Raji (cell line): ENCODE data around the gene TEAD1.

Experiments used
- POLR2A ChIP-seq: IDR thresholded peaks from 2 replicates; pipeline ENCODE4 v1.6.1; 2011; ENCODE audit warnings: low read depth, low read length, control low read depth; ENCODE audit not compliant: insufficient read depth

Gene TEAD1

GRCh38 chr11:12786891-12787290 lies 112.7 kb downstream of the TEAD1 start:
- TF ChIP-seq POLR2A: no peak

GRCh38 chr11:12787847-12788246 lies 113.6 kb downstream of the TEAD1 start:
- TF ChIP-seq POLR2A: no peak

GRCh38 chr11:12789054-12789453 lies 114.8 kb downstream of the TEAD1 start:
- no peak for TF ChIP-seq POLR2A

- no peak for TF ChIP-seq POLR2A
These were observed 115.5 kb downstream of the TEAD1 start for GRCh38 chr11:12789596-12790215.

GRCh38 chr11:12790861-12791616 lies 116.8 kb downstream of the TEAD1 start:
- TF ChIP-seq POLR2A: no peak

- TF ChIP-seq POLR2A: no peak
These were observed 117.8 kb downstream of the TEAD1 start for GRCh38 chr11:12792018-12792417.

GRCh38 chr11:12792590-12792989 lies 118.4 kb downstream of the TEAD1 start:
- TF ChIP-seq POLR2A: no peak

GRCh38 chr11:12793065-12793464 lies 118.8 kb downstream of the TEAD1 start:
- TF ChIP-seq POLR2A: no peak

- TF ChIP-seq POLR2A: no peak
These were observed 119.3 kb downstream of the TEAD1 start for GRCh38 chr11:12793506-12793905.

- no peak for TF ChIP-seq POLR2A
These were observed 120.5 kb downstream of the TEAD1 start for GRCh38 chr11:12794576-12795230.

- no peak for TF ChIP-seq POLR2A
These were observed 123.8 kb downstream of the TEAD1 start for GRCh38 chr11:12797996-12798395.

- TF ChIP-seq POLR2A: no peak
These were observed 124.4 kb downstream of the TEAD1 start for GRCh38 chr11:12798609-12799011.

- TF ChIP-seq POLR2A: no peak
These were observed 125.2 kb downstream of the TEAD1 start for GRCh38 chr11:12799334-12799835.

GRCh38 chr11:12800032-12800671 lies 125.9 kb downstream of the TEAD1 start:
- no peak for TF ChIP-seq POLR2A

- TF ChIP-seq POLR2A: no peak
These were observed 126.7 kb downstream of the TEAD1 start for GRCh38 chr11:12800871-12801270.
